HG03196 (cell line): ENCODE measurements around the gene COQ10B.
A peak's percentile ranks its signal among the peaks of the same experiment; 100 is the strongest.
"Not testable (repeated sequence)": the region's sequence is repeated elsewhere in the genome, so short reads cannot be mapped to it uniquely, and the experiment has no call there.

Experiments
- ATAC-seq: cut with Tn5 transposase; IDR thresholded peaks from one replicate; pipeline ENCODE4 v1.9.1; 2021; ENCODE audit not compliant: unreplicated experiment

The COQ10B gene

DNA sequence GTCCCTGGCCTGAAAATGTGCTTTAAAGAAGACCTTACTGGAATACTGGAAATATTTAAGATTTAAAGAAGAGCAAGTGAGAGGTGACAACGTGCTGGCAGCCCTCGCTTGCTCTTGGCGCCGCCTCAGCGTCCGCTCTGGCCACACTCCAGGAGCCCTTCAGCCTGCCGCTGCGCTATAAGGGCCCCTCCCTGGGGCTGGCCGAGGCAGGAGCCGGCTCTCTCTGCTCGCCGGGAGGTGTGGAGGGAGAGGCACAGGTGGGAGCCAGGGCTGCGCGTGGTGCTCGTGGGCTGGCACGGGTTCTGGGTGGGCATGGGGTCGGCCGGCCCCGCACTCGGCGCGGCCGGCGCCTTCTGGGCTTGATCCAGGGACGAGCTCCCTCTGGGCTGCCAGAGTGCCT is 2.9 kb upstream of the COQ10B start:
- ATAC-seq: no peak

DNA sequence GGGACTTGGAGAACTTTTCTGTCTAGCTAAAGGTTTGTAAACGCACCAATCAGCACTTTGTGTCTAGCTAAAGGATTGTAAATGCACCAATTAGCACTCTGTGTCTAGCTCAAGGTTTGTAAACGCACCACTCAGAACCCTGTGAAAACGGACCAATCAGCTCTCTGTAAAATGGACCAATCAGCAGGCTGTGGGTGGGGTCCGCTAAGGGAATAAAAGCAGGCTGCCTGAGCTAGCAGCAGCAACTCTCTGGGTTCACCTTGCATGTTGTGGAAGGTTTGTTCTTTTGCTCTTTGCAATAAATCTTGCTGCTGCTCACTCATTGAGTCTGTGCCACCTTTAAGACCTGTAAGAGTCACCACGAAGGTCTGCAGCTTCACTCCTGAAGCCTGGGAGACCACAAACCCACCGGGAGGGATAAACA is 2.4 kb upstream of the COQ10B start:
- not testable (repeated sequence) for ATAC-seq

DNA sequence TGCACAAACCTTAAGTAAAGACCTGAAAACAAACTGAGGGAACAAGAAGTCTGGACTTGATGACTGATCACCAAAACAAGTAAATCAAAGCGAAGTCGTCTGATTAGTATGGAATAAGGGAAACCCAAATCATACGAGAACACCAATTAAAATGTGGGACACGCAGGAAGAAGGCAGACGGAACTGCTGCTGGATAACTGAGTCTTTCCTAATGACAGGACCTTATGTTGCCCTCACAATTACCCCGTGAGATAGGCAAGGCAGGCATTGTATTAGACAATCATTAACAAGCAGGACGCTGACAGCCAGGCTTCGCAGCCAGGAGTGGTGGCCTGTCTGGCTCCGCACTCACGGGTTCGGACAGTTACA is 614 bp upstream of the COQ10B start:
- no peak for ATAC-seq

DNA sequence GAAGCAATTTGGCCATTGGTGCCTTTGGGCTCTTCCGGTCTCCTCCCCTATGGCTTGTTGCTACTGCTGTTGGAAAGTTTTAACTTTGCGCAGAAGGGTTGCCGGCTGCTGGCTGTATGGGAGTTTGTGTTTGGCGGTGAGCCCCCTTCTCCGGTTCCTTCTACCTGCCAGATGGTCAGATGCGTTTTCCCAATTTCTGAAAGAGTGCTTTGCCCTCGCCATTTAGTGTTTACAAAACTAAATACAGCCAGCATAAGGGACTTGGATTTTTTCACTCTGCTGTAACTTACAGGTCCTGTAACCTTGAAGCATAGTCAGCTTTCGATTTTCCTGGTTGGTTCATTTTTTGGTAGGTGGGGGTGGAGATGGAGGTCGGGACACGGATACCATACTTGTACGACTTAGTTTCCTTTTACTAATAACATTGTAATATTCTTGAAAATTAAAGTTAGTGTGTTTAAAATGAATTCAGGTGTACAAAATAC is 604 bp downstream of the COQ10B start:
- peak; percentile 32 for ATAC-seq

DNA sequence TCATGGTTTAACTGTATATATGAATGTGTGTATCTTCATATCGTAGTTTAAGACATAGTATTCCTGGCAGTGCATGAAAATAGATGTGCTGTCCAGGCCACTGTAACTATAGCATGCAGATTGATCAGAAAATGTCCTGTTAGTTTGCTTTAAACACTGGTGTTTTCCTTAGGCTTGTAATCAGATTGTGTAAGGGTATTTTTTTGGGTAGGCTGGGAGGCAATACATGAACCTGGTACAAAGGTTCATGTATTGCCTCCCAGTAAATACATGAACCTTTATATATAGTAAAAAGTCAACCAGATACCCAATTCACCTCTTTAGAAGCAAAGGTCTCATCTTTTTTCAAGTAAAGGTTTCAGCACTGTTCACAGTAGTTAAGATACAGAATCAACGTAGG is 1.6 kb downstream of the COQ10B start:
- no peak for ATAC-seq

DNA sequence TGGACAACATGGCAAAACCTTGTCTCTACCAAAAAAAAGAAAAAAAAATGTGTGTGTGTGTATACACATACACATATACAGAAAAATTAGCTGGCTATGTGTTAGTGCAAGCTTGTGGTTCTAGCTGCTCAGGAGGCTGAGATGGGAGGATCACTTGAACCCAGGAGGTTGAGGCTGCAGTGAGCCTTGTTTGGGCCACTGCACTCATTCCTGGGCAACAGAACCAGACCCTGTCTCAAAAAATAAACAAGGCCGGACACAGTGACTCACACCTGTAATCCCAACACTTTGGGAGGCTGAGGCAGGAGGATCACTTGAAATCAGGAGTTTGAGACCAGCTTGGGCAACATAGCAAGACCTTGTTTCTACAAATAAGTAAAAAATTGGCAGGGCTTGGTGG is 2.1 kb downstream of the COQ10B start:
- no peak for ATAC-seq

DNA sequence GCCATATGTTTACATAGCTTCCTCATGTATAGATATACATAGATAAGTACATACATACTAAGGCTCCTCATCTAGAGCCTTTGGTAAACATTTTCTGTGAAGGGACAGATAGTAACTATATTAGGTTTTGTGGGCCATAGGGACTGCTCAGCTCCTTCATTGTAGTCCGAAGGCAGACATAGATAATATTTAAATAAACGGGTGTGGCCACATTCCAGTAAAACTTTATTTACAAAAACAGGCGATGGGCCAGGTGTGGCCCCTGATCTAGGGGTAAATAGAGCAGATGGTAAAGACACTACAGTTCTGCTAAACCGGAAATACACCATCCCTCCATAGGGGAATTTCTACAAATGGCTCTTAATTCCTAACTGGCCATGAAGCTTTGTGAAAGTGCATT is 7.3 kb downstream of the COQ10B start:
- no peak for ATAC-seq

DNA sequence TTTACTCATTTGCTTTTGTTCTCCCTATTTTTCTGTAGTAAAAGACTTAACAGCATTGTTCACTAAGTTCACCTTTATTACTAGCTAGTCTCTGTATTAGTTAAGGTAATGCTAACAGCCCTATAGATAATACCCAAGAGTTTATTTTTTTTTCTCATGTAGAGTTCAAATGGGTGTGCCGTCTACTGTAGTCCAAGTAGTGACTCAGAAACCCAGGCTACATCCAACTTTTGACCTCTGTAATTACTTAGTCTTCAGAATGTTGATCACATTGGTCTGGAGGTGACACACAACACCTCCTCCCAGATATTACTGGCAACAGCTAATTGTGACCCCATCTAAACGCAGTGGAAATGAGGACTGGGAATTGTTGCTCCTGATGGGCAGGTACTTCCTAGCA is 7.7 kb downstream of the COQ10B start:
- ATAC-seq: no peak

DNA sequence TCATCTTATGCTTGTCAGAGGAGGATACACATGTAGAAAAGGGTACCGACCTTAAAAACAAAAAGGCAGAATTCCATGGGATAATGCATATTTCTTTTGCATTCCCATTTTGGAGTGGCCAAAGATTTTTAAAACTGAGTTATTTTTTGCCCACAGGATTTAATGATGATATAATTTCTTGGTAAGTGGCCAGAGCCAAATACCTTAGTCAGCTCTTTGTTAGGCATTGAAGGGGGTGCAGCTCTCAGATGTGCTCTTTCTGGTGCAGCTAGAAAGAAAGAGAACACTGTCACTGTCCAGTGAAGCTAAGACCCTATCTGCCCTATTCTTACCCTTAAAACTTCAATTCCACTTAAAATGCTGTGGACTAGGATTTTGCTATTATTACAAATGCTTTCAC is 10.8 kb downstream of the COQ10B start:
- no peak for ATAC-seq

DNA sequence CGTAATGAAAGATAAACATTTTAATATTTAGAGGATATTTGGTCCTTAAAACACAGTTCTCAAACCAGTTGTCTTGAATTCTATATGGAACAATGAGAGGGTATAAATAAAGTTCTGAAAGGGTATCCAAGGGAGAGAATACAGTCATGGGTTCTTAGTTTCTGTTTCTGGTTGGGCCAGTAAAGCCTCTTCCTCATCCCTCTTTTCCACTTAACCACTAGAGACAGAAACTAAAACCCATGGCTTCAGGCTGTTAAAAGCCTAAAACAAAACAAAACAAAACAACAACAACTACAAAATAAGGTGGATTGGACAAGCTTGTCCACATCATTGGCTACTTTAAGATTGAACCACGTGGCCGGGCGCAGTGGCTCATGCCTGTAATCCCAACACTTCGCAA is 18.8 kb downstream of the COQ10B start:
- ATAC-seq: no peak

DNA sequence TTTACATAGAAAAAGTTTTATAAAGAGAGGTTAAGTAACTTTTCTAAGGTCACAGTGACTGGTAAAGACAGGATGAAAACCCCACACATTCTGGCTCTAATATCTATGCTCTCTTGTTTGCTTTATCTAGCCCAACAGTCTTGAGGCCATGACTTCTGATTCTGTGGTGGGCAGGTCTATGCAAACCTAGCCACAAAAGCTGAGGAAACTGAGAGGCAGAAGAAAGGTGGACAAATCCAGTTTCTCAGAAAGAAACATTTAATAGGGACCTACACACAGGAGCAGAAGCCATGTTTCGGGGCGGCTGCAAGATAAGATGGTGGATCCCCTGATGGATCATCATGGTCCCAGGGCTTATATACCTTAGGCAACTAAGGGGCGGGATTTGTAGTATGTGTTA is 24.4 kb downstream of the COQ10B start:
- no peak for ATAC-seq

DNA sequence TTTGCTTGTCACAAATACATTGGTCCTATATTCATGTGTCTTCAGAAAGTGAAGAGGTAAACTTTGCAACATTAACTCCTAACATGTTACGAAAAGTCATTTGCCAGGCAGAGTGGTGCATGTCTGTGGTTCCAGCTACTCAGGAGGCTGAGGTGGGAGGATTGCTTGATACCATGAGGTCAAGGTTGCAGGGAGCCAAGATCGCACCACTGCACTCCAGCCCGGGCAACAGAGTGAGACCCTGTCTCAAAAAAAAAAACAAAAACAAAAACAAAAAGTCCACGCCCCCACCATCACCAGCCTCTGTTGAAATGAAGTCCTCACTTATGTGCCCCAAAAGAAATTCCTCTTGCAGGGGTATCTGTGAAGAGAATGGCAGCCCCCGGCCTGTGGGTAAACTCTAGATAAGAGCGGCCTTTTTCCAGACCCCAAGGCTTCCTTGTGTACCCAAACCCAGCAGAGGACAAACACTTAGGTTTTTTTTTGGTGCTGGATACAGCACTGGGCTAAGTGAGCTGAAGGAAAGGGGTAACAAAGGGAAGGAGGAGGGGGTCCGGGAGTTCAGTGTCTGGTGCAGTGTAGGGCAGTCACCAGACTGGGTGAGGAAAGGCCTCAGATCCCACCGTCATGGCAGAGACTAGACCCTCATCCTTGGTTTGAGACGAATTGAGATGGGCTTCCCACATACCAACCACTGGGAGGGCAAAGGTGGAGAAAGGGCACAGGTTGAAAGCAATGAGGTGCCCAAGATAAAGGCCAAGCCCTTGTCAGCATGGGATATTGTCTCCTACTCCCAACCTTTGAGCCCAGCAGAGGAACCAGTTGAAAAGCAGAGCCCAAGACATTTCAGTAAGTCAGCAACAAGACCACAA is 27.0 kb downstream of the COQ10B start:
- ATAC-seq: no peak

DNA sequence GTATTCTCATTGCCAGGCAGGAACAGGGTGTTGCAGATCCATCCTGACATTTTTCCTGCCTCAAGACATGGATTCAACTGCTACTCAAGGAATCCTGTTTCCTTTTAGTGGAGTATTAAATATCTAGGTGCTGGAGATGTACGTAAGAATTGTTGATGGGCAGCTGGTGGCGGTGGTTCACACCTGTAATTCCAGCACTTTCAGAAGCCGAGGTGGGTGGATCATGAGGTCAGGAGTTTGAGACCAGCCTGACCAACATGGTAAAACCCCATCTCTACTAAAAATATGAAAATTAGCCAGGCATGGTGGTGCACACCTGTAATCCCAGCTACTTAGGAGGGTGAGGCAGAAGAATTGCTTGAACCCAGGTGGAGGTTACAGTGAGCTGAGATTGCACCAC is 30.9 kb downstream of the COQ10B start:
- not testable (repeated sequence) for ATAC-seq

DNA sequence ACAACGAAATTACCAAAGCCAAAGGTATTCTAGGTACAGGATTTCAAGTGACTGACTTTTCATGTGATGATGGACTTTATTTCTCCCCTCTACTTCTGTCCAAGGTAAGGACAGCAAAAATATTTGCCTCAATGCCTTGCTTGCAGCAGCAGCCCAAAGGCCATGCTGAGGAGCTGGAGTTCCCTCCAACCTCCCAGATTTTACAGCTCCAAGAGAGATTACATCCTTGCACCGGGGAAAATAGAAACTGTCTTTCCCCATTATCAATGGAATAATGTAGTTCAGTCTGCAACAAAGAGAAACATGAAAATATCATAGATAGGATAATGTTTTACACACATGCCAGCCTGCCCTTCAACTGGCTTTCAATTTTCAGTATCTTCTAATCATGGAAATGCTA is 32.8 kb downstream of the COQ10B start:
- no peak for ATAC-seq

DNA sequence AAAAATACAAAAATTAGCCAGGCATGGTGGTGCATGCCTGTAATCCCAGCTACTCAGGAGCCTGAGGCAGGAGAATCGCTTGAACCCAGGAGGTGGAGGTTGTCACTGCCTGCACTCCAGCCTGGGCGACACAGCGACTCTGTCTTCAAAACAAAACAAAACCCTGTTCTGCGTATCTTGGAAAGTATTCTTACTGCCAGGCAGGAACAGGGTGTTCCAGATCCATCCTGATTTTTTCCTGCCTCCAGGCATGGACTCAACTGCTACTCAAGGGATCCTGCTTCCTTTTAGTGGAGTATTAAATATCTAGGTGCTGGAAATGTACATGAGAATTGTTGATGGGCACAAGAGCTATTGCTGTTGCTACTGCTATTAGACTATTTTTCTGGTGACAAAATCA is 34.0 kb downstream of the COQ10B start:
- ATAC-seq: no peak

DNA sequence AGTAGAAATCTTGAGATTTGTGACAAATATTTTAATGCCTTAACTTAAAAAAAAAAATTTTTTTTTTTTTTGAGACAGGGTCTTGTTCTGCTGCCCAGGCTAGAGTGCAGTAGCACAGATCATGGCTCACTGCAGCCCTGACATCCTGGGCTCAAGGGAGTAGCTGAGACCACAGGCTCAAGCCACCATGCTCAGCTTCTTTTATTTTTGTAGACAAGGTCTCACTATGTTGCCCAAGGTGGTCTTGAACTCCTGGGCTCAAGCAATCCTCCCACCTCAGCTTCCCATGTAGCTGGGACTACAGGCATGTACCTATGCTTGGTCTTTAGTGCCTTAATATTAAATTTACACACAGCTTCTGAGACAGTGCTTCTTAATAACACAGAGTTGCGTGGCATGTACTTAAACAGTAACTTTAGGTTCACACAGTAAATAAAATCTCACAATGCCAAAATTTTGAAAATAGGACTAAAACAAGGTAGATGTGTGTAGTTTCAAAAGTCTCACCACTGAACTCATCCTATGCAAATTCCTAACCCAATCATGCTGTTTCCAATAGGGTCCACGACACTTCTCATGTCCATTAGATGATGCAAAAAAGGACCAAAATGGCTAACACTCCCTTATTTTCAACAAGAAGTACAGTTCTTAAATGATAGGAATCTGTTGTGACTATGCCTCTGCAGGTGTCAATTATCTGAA is 42.2 kb downstream of the COQ10B start:
- ATAC-seq: no peak

DNA sequence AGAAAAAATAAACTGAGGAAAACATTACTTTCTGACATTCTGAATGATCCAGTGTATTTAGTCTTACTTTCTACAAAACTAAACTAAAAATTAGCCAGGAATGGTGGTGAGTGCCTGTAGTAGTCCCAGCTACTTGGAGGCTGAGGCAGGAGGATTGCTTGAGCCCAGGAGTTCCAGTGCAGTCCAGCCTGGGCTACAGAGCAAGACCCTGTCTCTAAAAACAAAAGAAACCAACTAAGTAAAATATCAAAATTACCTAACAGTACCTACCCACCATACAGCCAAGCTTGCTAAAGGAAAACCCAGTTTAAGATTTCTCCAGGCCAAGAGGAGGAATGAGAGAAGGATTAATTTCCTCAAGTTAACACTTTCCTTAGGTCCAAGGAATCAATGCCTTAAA is 43.3 kb downstream of the COQ10B start:
- ATAC-seq: no peak

DNA sequence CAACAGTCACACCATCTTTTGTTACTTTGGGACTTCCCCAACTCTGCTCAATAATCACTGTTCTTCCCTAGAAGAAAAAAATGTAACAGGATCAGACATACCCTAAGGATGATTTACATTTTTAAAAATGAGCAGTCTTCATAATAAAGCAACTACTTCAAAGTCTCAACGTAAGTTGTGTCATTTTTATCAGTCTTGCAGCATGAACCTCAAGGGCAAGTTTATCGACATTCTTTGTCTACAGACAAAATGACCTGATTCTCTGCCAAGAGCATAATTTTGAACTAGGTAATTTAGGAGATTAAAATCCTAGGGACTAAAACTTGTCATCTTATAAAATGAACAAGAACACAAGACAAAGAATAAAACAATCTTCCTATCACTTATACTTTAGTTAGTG is 44.0 kb downstream of the COQ10B start:
- ATAC-seq: no peak

DNA sequence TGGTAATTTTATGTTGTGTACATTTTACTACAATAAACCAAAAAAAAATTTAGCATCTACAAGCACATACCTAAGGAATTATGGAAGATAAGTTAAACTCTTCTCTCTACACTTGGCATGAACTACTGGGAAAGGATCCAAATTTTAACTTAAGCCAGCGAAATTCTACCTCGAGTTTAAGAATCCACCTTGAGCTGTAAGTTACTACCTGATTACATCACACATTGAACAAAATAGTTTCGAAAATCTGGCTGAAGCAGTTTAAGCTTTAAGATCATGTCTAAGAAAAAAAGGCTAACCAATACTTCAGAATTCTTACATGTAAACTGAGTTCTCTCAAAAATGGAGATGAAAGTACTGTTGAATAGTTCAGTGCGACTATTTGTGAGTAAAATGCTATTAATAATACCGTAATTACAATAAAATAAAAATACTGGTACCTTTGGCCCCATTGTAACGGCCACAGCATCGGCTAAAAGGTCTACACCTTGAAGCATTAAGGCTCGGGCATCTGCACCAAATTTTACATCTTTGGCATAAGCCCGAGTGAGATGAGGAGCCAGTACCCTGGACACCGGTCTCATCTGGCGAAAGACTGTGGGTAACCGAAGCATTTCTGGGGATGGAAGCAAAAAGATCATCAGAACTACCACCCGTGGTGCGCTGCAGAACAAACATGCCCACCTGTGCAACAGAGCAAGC is 45.0 kb downstream of the COQ10B start:
- no peak for ATAC-seq

DNA sequence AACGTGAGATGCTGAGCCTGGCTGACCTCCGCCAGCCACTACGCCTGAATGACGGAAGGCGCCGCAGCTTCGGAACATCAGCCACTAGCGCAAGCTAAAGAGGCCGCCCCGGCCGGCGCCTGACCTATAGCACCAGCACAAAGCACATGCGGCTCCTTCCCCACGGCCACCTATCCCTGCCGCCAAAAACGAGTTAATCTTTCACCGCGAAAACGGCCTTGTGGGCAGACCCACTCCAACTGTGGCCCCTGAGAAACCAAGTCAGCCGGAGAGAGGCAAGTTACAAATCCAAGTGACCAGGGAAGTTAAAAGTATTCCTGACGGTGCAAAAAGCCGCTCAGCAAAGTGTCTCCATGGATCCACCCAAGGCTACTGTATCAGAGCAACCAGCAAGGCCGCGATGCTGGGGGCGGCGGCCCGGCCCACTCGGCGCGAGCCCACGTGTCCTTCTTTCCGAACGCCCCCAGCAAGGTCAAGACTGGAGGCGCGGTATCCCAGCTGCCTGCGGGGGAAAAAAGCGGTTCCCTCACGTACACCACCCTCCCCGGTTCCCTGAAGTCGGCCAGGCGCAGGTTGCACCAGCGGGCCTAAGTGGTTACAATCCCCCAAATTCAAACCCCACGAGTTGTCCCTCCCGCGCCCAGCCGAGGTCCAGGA is 45.7 kb downstream of the COQ10B start:
- ATAC-seq: peak; percentile 27
